ENCODE data around the gene TMEFF2.

The TMEFF2 gene

DNA sequence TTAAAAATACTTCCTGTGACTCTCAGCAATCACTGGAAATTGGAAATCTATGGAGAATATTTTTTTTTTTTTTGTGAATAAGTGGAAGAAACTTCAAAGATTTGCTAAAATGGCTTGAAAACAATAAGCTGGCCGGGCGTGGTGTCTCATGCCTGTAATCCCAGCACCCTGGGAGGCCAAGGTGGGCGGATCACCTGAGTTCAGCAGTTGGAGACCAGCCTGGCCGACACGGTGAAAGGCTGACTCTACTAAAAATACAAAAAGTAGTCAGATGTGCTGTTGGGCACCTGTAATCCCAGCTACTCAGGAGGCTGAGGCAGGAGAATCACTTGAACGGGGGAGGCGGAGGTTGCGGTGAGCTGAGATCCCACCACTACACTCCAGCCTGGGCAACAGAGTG lies 192.3 kb downstream of the TMEFF2 start:
- Mint-ChIP-seq H3K9me3 (no peaks in the 10 kb centered on the region), H3K27ac (no peak overlapping the region), H3K36me3 (ENCODE audit: low read depth) (no peaks in the 10 kb centered on the region), H3K27me3 (ENCODE audit: low read depth, poor library complexity) (no peaks in the 10 kb centered on the region), H3K4me1 (peaks cover 5% of the 10 kb centered on the region), H3K4me3 (no peak overlapping the region)
- DNase-seq, result no peak
- no peak for TF ChIP-seq CTCF (IDR thresholded peaks at IDR 0.05)

GRCh38 chr2:192000196-192000980 lies 194.3 kb downstream of the TMEFF2 start:
- Mint-ChIP-seq H3K27ac (no peak overlapping the region), H3K9me3 (no peaks in the 10 kb centered on the region), H3K4me1 (peaks cover 5% of the 10 kb centered on the region), H3K36me3 (ENCODE audit: low read depth) (no peaks in the 10 kb centered on the region), H3K27me3 (ENCODE audit: low read depth, poor library complexity) (no peaks in the 10 kb centered on the region), H3K4me3 (no peak overlapping the region)
- DNase-seq, result no peak
- no peak for TF ChIP-seq CTCF (IDR thresholded peaks at IDR 0.05)

- no peaks in the 10 kb centered on the region for H3K27me3 Mint-ChIP-seq (ENCODE audit: low read depth, poor library complexity)
- H3K9me3 Mint-ChIP-seq, result no peaks in the 10 kb centered on the region
- H3K27ac Mint-ChIP-seq, result no peak overlapping the region
- no peak for TF ChIP-seq CTCF (IDR thresholded peaks at IDR 0.05)
- DNase-seq, result no peak
- H3K4me3 Mint-ChIP-seq, result no peak overlapping the region
- no peaks in the 10 kb centered on the region for H3K36me3 Mint-ChIP-seq (ENCODE audit: low read depth)
- peaks cover 5% of the 10 kb centered on the region for H3K4me1 Mint-ChIP-seq
Measured at GRCh38 chr2:191999101-191999841, 195.5 kb downstream of the TMEFF2 start.

DNA sequence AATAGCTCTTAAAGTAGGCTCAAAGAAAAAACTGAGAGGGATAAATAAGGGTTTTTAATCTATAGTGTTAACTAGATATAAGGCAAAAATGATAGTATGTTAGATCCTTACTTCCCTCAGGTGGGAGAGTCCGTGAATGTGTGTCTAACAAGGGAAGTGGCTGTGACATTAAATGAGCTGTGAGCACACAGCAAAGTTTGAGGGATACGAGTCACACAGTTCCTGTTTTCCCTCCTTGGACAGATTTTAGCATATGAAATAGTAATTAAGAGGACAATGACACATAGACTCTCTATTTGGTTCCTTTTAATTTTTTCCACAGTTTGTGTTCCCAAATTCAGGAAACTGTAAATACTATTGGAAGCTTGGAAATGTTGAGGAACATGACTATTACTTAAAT lies 199.4 kb downstream of the TMEFF2 start:
- Mint-ChIP-seq H3K4me1 (peaks cover 5% of the 10 kb centered on the region), H3K27me3 (ENCODE audit: low read depth, poor library complexity) (no peaks in the 10 kb centered on the region), H3K9me3 (no peaks in the 10 kb centered on the region), H3K36me3 (ENCODE audit: low read depth) (no peaks in the 10 kb centered on the region), H3K4me3 (no peak overlapping the region), H3K27ac (no peak overlapping the region)
- no peak for DNase-seq
- no peak for TF ChIP-seq CTCF (IDR thresholded peaks at IDR 0.05)

DNA sequence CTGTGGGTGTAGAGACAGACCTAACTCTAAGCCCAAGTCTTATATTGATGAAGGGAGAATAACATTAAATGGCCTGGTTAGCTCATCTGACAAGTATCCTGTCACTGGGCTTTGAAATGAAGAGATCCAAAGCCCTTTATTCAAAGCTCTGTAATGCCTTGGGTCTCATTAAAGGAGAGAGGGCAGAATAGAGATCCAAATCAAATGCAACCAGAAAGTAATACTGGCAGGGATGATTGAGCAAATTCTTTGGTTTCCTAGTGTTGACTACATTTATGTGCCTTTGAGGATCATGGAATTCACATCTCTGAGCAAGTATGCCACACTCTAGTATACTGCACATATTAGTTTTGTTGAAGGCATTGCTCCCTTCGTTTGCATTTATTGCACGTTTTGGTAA lies 200.0 kb downstream of the TMEFF2 start:
- no peaks in the 10 kb centered on the region for H3K27me3 Mint-ChIP-seq (ENCODE audit: low read depth, poor library complexity)
- no peak overlapping the region for H3K27ac Mint-ChIP-seq
- H3K36me3 Mint-ChIP-seq (ENCODE audit: low read depth), result no peaks in the 10 kb centered on the region
- no peaks in the 10 kb centered on the region for H3K9me3 Mint-ChIP-seq
- no peak for TF ChIP-seq CTCF (IDR thresholded peaks at IDR 0.05)
- no peak overlapping the region for H3K4me3 Mint-ChIP-seq
- DNase-seq, result no peak
- H3K4me1 Mint-ChIP-seq, result peaks cover 5% of the 10 kb centered on the region

Data from nephron progenitor cell (in vitro differentiated cells).